NCI-H345 treated with DMSO at 0.1 percent for 48 hours (cell line): ENCODE measurements around the gene ANGPT4.

Experiments used
- DNase-seq: peaks from one replicate; lab custom pipeline; 2025; ENCODE audit not compliant: unreplicated experiment; lab: John Stamatoyannopoulos, UW

The ANGPT4 gene

DNA sequence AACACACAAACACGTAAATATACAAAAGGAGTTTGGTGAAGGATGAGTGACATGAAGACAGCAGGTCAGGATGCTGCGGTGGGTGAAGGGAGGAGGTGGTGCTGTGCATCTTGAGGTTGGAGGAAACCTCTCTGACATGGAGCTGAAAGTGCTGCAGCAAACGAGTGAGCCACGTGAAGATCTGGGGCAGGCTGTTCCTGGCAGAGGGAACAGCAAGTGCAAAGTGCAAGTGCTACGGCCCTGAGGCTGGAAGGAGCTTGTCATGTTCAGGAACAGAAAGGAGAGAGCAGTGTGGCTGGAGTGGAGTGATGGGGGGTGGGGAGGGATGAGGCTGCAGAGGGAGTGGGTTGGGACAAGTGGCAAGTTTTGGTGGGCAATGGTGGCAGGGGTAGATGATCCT, 24.8 kb upstream of the ANGPT4 start:
- DNase-seq: no peak

GRCh38 chr20:939606-940005, 23.5 kb upstream of the ANGPT4 start:
- no peak for DNase-seq

- DNase-seq: no peak
Measured at GRCh38 chr20:934186-934840, 18.2 kb upstream of the ANGPT4 start.

DNA sequence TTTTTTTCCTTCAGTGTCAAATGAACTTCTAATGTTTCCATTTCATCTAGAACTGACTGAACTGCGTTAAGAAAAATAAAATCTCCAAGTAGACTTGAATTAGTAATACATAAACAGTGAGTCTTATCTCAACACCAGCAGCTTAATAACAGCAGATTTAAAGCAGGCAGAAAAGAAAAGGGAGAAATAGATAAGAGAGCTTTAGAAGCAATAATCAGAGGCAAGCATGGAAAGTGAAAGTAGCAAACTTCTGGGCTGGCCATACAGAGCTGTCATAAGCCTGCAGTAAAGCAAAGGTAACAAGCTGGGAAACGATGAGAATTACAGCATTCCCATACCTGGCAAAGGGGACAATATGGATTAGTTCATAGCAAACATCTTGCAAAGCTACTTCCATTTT, 16.9 kb upstream of the ANGPT4 start:
- DNase-seq: no peak

GRCh38 chr20:931401-931800, 15.3 kb upstream of the ANGPT4 start:
- no peak for DNase-seq

DNA sequence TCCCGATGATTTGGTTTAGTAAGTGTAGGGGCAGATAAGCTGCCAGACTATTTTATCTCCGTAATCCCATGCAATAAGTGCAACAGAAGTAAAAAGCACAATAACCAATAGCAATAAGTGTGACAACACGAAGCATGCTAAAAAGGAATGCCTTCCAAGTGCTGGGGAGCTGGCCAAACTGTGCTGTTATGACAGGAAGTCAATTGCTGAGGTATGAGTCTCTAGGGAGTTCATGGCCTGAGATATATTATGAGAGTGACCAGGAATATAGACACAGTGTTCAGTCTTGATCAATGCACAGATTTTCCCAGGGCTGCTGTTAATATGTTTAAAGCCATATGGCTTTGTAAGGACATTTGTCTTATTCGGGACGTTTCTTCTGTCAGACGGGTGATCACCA, 10.5 kb upstream of the ANGPT4 start:
- DNase-seq: no peak

DNA sequence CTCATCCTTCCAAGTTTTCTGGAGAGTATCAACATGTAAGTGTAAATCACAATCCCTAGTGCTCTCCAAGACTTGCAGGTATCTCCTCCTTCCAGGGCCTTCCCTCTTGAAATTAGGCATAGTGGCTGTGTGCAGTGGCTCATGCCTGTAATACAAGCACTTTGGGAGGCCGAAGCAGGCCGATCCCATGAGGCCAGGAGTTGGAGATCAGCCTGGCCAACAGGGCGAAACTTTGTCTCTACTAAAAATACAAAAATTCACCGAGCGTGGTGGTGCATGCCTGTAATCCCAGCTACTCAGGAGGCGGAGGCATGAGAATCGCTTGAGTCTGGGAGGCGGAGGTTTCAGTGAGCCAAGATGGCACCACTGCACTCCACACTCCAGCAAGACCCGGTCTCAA, 9.4 kb upstream of the ANGPT4 start:
- DNase-seq: no peak

GRCh38 chr20:924639-925038, 8.5 kb upstream of the ANGPT4 start:
- DNase-seq: no peak

DNA sequence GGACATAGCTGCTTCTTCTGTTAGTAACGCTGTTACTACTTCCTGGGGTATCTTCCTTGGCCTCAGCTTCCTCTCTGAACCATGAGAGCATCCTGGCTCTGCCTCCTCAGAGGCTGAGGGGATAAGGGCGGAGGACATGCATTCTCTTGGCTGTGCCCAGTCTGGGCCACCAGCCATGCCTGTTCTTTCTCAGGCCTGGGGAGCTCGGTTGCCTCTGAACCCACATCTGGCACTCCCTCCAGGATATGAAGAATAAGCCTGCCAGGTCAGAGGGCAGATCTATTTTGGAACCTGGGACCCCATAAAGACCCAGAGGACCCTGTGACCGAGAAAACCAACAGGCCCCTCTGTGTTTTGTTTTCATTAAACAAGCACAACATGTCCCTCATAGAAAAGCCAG, 6.6 kb upstream of the ANGPT4 start:
- DNase-seq: no peak

GRCh38 chr20:921068-921467, 4.9 kb upstream of the ANGPT4 start:
- no peak for DNase-seq

DNA sequence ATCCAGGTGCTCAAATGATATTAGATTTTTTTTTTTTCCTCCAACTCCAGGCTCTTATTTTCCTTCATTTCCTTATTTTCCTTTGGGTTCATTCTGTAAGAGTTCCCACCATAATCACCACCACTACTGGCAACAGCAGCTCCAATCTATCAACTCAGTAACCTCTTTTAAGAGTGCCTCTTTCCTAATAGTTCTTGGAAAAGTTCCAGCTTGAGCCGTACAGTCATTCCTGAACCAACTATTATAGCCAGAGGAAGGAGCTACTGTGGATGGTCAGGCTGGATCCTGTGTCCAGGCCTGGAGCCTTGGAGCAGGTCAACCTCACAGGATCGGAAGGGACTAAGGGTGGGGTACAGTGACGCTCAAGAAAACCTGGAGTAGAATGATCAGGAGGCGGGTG, 4.2 kb upstream of the ANGPT4 start:
- DNase-seq: no peak

- DNase-seq: no peak
Measured at GRCh38 chr20:919491-919916, 3.4 kb upstream of the ANGPT4 start.

- DNase-seq: no peak
Measured at GRCh38 chr20:917416-917815, 1.3 kb upstream of the ANGPT4 start.

- DNase-seq: no peak
Measured at GRCh38 chr20:916825-917224, 691 bp upstream of the ANGPT4 start.

GRCh38 chr20:914727-915498, 1.2 kb downstream of the ANGPT4 start:
- no peak for DNase-seq

GRCh38 chr20:913306-913849, 2.8 kb downstream of the ANGPT4 start:
- DNase-seq: no peak

DNA sequence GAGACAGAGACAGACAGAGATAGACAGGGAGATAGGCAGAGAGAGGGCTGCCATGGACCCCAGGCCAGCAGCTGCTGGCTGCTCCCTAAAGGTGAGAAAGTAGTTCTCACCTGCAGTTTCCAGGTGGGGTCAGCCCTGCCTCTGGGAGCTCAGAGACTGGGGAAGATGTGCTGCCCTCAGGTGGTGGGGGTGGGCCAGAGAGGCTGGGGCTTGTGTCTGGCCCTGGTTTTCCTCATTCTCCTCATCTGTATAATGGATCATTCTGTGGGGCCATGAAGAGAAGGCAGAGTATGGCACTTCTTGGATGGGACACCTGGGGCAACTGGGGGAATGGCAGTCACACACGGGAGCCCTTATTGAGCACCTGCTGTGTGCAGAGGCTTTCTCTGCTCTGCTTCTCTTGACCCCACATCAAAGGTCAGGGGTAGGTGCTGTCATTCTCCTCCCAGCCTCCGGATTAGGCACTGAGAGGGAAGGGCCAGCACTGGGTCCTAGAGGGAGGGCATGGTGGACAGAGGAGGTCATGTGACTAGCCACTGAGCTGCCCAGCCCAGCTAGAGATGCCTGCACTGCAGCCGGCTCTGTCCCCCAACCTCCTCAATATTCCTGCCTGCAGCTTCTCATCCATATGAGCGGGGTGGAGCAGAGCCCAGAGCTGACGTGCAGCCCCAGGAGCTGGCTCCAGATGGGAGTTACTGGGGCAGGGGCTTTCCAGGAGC, 4.1 kb downstream of the ANGPT4 start:
- DNase-seq: no peak

DNA sequence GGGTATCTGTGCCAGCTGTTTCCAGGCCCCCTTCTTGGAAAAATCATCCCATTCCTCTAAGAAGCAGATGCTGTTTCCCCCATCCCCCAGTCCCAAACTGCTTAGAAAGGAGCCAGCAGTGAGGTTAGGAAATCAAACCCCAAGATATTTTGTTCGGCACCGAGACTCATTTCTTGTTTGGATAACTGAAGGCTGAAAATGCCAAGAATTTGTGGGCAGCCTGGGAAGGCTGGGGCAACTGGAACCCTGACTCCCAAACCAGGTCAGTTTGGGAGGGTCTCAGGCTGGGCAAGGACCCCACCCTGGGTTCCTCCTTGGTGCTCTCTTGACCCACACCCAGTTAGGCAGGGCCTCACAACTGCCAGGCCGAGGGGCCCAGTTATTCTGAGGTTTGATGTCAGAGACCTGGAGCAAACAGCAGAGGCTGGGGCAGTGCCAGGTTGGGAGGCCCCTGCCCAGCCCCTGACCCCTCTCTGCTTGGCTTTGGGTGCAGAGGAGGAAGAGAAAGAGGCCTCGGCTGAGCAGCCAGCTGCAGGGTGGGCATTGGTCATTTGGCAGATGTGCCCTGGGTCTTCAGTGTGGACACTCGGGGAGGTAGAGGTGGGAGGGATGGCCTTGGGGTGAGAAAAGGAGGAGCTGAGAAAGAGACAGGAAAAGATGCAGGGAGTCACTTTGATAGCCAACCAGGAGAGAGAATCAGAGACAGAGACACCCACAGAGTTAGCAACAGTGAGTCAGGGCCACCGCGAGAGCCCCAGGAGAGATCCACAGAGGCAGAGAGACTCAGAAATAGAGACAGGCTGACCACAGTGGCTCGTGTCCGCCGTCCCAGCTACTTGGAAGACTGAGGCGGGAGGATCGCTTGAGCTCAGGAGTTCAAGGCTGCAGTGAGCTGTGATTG, 5.0 kb downstream of the ANGPT4 start:
- no peak for DNase-seq

DNA sequence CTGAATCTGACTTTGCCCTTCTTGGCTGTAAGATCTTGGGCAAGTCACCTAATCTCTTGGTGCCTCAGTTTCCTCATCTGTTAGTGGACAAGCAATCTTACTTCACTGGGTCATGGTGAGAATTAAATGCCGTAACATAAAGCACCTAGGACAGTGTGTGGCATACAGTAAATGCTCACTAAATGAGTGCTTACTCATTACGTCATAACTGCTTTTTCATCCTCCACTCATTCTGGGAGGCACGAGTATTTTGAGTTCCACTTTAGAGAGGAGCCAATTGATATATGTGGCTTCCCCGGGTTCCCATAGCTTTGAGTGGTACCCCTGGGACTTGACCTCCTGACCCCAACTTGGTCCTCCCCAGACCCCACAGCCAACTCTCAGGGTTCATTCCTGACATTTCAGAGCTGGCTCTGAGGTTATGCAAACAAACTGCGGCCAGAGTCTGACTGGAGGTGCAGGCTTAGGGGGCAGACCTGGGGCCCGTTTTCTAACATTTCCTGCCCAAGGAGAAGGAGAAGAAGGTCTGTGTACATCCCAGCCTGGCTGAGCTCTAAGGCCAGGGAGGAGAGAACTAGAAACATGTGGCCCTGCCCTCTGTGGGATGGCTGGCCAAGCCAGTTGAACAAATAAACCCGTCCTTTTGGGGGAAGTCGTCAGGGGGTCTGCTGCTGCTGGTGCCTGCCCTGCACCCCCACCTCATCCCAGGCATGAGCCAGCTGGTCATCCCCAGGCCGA, 5.8 kb downstream of the ANGPT4 start:
- no peak for DNase-seq

DNA sequence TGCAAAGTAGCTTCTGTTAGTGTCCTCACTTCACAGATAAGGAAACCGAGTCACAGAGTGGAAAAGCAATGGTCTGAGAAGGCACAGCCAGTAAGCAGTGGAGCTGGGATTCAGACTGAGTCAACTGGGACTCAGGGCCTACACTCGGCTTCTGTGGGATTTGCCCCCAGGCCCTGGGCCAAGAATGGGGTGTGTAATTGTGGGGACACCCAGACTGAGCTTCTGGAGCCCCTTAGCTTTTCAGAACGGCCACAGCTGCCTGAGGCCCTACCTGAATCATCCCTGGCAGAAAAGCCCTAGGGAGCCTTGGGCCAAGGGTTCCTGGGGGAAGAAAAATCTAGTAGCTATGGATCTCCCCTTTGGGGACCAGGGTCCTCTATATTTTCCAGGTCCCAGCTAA, 6.5 kb downstream of the ANGPT4 start:
- DNase-seq: no peak
